IMR-90 (cell line): ENCODE data around the gene IGFBP1. TPM values are rescaled to one million over a fixed set of nuclear protein-coding genes. Genes with fewer than 3 reads are reported as not detected.
A peak's percentile ranks its signal among the peaks of the same experiment; 100 is the strongest.

ENCODE experiments used
- ATAC-seq: fragments of 200-7000 bp; cut with Tn5 transposase; 2 replicates; pipeline ENCODE4 v1.9.1; 2020; ENCODE audit warnings: low read depth, mild to moderate bottlenecking, moderate library complexity
- BruUV-seq: library from RNA; stranded (reverse); fragments of 400-500 nt; replicated peaks from 2 replicates; lab custom pipeline; 2021; lab: Mats Ljungman, UMichigan
- CTCF ChIA-PET: fragments of 300-600 bp; formaldehyde crosslinking; extraction: SDS; loops from one replicate; lab custom pipeline; 2021; ENCODE audit warnings: antibody characterized with exemption; lab: Yijun Ruan, JAX
- POLR2A ChIA-PET: fragments of 300-600 bp; sonication (Branson Sonifier 250); formaldehyde crosslinking; loops from one replicate; lab custom pipeline; 2022; ENCODE audit warnings: antibody characterized with exemption; ENCODE audit not compliant: unreplicated experiment; lab: Charles Lee
- DNase-seq: peaks from one replicate; pipeline ENCODE4 v3.0.0; 2013
- H2AFZ ChIP-seq: replicated peaks from 2 replicates; pipeline ENCODE3; 2013; ENCODE audit warnings: low read length, mild to moderate bottlenecking; ENCODE audit not compliant: poor library complexity
- H2AK5ac ChIP-seq: 2 replicates; pipeline ENCODE4 v1.6.1; 2013; ENCODE audit warnings: low read depth, low read length, inconsistent platforms
- H2AK9ac ChIP-seq: replicated peaks from 2 replicates; pipeline ENCODE3; 2013; ENCODE audit warnings: mild to moderate bottlenecking, low read depth, low read length, moderate library complexity; ENCODE audit not compliant: poor library complexity
- H2BK120ac ChIP-seq: 2 replicates; pipeline ENCODE4 v1.6.1; 2013; ENCODE audit warnings: low read depth, low read length, inconsistent platforms
- H2BK15ac ChIP-seq: 3 replicates; pipeline ENCODE4 v1.6.1; 2013; ENCODE audit warnings: low read depth, low read length, inconsistent platforms
- H2BK20ac ChIP-seq: 2 replicates; pipeline ENCODE4 v1.6.1; 2013; ENCODE audit warnings: low read depth, mild to moderate bottlenecking, inconsistent platforms, low read length, moderate library complexity
- H2BK5ac ChIP-seq: 2 replicates; pipeline ENCODE4 v1.6.1; 2013; ENCODE audit warnings: mild to moderate bottlenecking, low read depth, low read length, inconsistent platforms; ENCODE audit not compliant: poor library complexity, severe bottlenecking
- H3K14ac ChIP-seq: replicated peaks from 2 replicates; pipeline ENCODE4 v1.6.1; 2013; ENCODE audit warnings: low read depth, low read length, inconsistent platforms
- H3K18ac ChIP-seq: 2 replicates; pipeline ENCODE4 v1.6.1; 2013; ENCODE audit warnings: low read depth, low read length, control low read depth
- H3K23ac ChIP-seq: 2 replicates; pipeline ENCODE4 v1.6.1; 2013; ENCODE audit warnings: low read depth, low read length, inconsistent platforms
- H3K27ac ChIP-seq: 2 replicates; pipeline ENCODE4 v1.5.1; 2013; ENCODE audit warnings: mild to moderate bottlenecking, control low read depth, low read length; ENCODE audit not compliant: insufficient read depth
- H3K27me3 ChIP-seq: 2 replicates; pipeline ENCODE4 v1.6.1; 2013; ENCODE audit warnings: low read length; ENCODE audit not compliant: control insufficient read depth, insufficient read depth
- H3K36me3 ChIP-seq: 2 replicates; pipeline ENCODE4 v1.6.1; 2013; ENCODE audit warnings: low read length, mixed read lengths; ENCODE audit not compliant: control insufficient read depth, insufficient read depth
- H3K4ac ChIP-seq: 2 replicates; pipeline ENCODE4 v1.6.1; 2013; ENCODE audit warnings: low read depth, low read length, inconsistent platforms
- H3K4me1 ChIP-seq: 2 replicates; pipeline ENCODE4 v1.6.1; 2013; ENCODE audit warnings: low read length, mixed read lengths; ENCODE audit not compliant: control insufficient read depth, insufficient read depth
- H3K4me2 ChIP-seq: 2 replicates; pipeline ENCODE4 v1.6.1; 2013; ENCODE audit warnings: low read depth, mild to moderate bottlenecking, control low read depth, low read length, moderate library complexity
- H3K4me3 ChIP-seq: 2 replicates; pipeline ENCODE4 v1.5.1; 2013; ENCODE audit warnings: low read depth, mild to moderate bottlenecking, control low read depth, low read length, moderate library complexity; ENCODE audit not compliant: insufficient read depth
- H3K56ac ChIP-seq: 2 replicates; pipeline ENCODE4 v1.6.1; 2013; ENCODE audit warnings: low read length, inconsistent platforms; ENCODE audit not compliant: insufficient read depth; ENCODE audit errors: extremely low read depth
- H3K79me1 ChIP-seq, 2 experiments: 2 replicates each; pipeline ENCODE4 v1.6.1; 2013; ENCODE audit warnings: low read length in 2 of 2, inconsistent platforms in 1 of 2, low read depth in 1 of 2
- H3K9ac ChIP-seq: 2 replicates; pipeline ENCODE4 v1.6.1; 2013; ENCODE audit warnings: low read depth, low read length, control low read depth
- H3K9me1 ChIP-seq: 2 replicates; pipeline ENCODE4 v1.6.1; 2013; ENCODE audit warnings: low read length, inconsistent platforms; ENCODE audit not compliant: insufficient read depth
- H3K9me3 ChIP-seq: 2 replicates; pipeline ENCODE4 v1.6.1; 2013; ENCODE audit warnings: low read length; ENCODE audit not compliant: control insufficient read depth, insufficient read depth
- H4K20me1 ChIP-seq: 2 replicates; pipeline ENCODE4 v1.6.1; 2013; ENCODE audit warnings: low read length, inconsistent platforms; ENCODE audit not compliant: insufficient read depth
- H4K5ac ChIP-seq: 2 replicates; pipeline ENCODE4 v1.6.1; 2013; ENCODE audit warnings: mild to moderate bottlenecking, low read depth, low read length, control low read depth
- H4K8ac ChIP-seq, 2 experiments: 2 replicates each; pipeline ENCODE4 v1.6.1; 2013; ENCODE audit warnings: low read depth in 2 of 2, low read length in 2 of 2, control low read depth in 1 of 2, inconsistent platforms in 1 of 2
- H4K91ac ChIP-seq: 2 replicates; pipeline ENCODE4 v1.6.1; 2013; ENCODE audit warnings: low read depth, low read length, inconsistent platforms; ENCODE audit not compliant: insufficient read depth
- BHLHE40 ChIP-seq: fragments of 150-350 bp; IDR thresholded peaks from 2 replicates; pipeline ENCODE4 v1.6.1; 2016; ENCODE audit warnings: mild to moderate bottlenecking, low read depth, low read length
- CEBPB ChIP-seq: IDR thresholded peaks from 2 replicates; pipeline ENCODE4 v1.6.1; 2012; ENCODE audit warnings: low read depth, low read length, improper control_type of control experiment
- CHD1 ChIP-seq: IDR thresholded peaks from 2 replicates; pipeline ENCODE4 v1.6.1; 2012; ENCODE audit warnings: low read depth, low read length, improper control_type of control experiment
- CTCF ChIP-seq: conservative IDR thresholded peaks from 2 replicates; pipeline ENCODE4 v1.5.1; 2012; ENCODE audit warnings: mild to moderate bottlenecking, low read depth, low read length, improper control_type of control experiment
- ELK1 ChIP-seq: fragments of 150-350 bp; IDR thresholded peaks from 2 replicates; pipeline ENCODE4 v1.6.1; 2016; ENCODE audit warnings: low read depth, mild to moderate bottlenecking, low read length, moderate library complexity, borderline replicate concordance
- FOS ChIP-seq: fragments of 150-350 bp; IDR thresholded peaks from 2 replicates; pipeline ENCODE4 v1.6.1; 2016; ENCODE audit warnings: low read depth, low read length
- MAFK ChIP-seq: IDR thresholded peaks from 2 replicates; pipeline ENCODE4 v1.6.1; 2012; ENCODE audit warnings: low read depth, low read length, improper control_type of control experiment
- MAZ ChIP-seq: IDR thresholded peaks from 2 replicates; pipeline ENCODE4 v1.6.1; 2012; ENCODE audit warnings: low read depth, mild to moderate bottlenecking, low read length, improper control_type of control experiment, moderate library complexity, borderline replicate concordance
- MXI1 ChIP-seq: IDR thresholded peaks from 2 replicates; pipeline ENCODE4 v1.6.1; 2012; ENCODE audit warnings: low read depth, mild to moderate bottlenecking, low read length, moderate library complexity, borderline replicate concordance
- NFE2L2 ChIP-seq: fragments of 150-350 bp; IDR thresholded peaks from 2 replicates; pipeline ENCODE4 v1.6.1; 2016; ENCODE audit warnings: low read depth, mild to moderate bottlenecking, low read length
- POLR2A ChIP-seq: IDR thresholded peaks from 2 replicates; pipeline ENCODE4 v1.6.1; 2012; ENCODE audit warnings: mild to moderate bottlenecking, low read depth, low read length
- RAD21 ChIP-seq: IDR thresholded peaks from 2 replicates; pipeline ENCODE4 v1.6.1; 2012; ENCODE audit warnings: low read length, improper control_type of control experiment
- RCOR1 ChIP-seq: IDR thresholded peaks from 2 replicates; pipeline ENCODE4 v1.6.1; 2012; ENCODE audit warnings: mild to moderate bottlenecking, low read length, improper control_type of control experiment; ENCODE audit not compliant: insufficient replicate concordance
- RFX5 ChIP-seq: IDR thresholded peaks from 2 replicates; pipeline ENCODE4 v1.8.0; 2012; ENCODE audit warnings: low read depth, mild to moderate bottlenecking, low read length, moderate library complexity
- SMC3 ChIP-seq: fragments of 150-350 bp; IDR thresholded peaks from 2 replicates; pipeline ENCODE4 v1.6.1; 2016; ENCODE audit warnings: low read depth, mild to moderate bottlenecking, antibody characterized with exemption, low read length, moderate library complexity
- USF2 ChIP-seq: fragments of 150-350 bp; IDR thresholded peaks from 2 replicates; pipeline ENCODE4 v1.6.1; 2017; ENCODE audit warnings: mild to moderate bottlenecking, antibody characterized with exemption, low read length, low read depth
- WGBS, 2 experiments: methylation state at CpG; one replicate each; pipeline versions ENCODE4 v1.1.5 to v1.1.7; 2013; ENCODE audit warnings: missing lambda C conversion rate in 2 of 2; ENCODE audit not compliant: insufficient read length in 1 of 2; ENCODE audit errors: extremely low coverage in 2 of 2; 5-methylcytosine and 5-hydroxymethylcytosine counted together
- dilution Hi-C: fragments of 300-500 bp; cut with HindIII; formaldehyde crosslinking; loops from one replicate; pipeline ENCODE4 v1.14.3; 2018; ENCODE audit warnings: low sequenced_read_pairs; ENCODE audit not compliant: unreplicated experiment
- in situ Hi-C: fragments of 300-500 bp; cut with MboI; formaldehyde crosslinking; loops from 3 replicates; pipeline ENCODE4 v1.14.3; 2019; ENCODE audit warnings: low sequenced_read_pairs, inconsistent platforms, mixed read lengths
- intact Hi-C: fragments of 100-400 bp; cut with micrococcal nuclease; formaldehyde crosslinking; loops from 2 replicates; pipeline ENCODE4 v1.10.0; 2022
- polyA plus RNA-seq, 3 experiments: library from polyadenylated mRNA; depleted of rRNA; stranded (reverse); fragments of >200 nt; gene quantifications; 2 replicates each; pipeline ENCODE4 v1.2.3, GENCODE V29; 2012; ENCODE audit warnings: low replicate concordance in 1 of 3
- total RNA-seq: library from RNA; depleted of rRNA; stranded (reverse); fragments of >200 nt; gene quantifications from 2 replicates; pipeline ENCODE4 v1.2.3, GENCODE V29; 2012

The IGFBP1 gene
- total and polyA plus RNA-seq, 2 of the 4 experiments (the other 2 are of a cell fraction), result not detected

- Histone ChIP-seq H2BK5ac (peak overlapping the region; percentile 5), H3K27me3 (no peaks in the 10 kb centered on the region), H3K27ac (no peak overlapping the region), H3K4me2 (no peak overlapping the region), H3K9ac (no peak overlapping the region), H2BK15ac (no peak overlapping the region), H4K8ac (no peak overlapping the region), H3K18ac (no peak overlapping the region), H3K4me1 (peaks cover 7% of the 10 kb centered on the region), H2AK5ac (no peak overlapping the region), H2BK20ac (no peak overlapping the region), H4K91ac (no peak overlapping the region), H2AFZ (no peak overlapping the region), H3K79me1 (peaks cover 12 to 19% of the 10 kb centered on the region in 2 experiments; a peak in 3 of 4 replicates), H2BK120ac (no peak overlapping the region), H3K23ac (no peak overlapping the region), H2AK9ac (no peak overlapping the region), H3K9me3 (no peaks in the 10 kb centered on the region), H3K36me3 (peaks cover 36% of the 10 kb centered on the region), H4K5ac (no peak overlapping the region), H3K4me3 (no peak overlapping the region), H3K9me1 (peaks cover 14% of the 10 kb centered on the region), H3K4ac (no peak overlapping the region), H3K56ac (no peak overlapping the region), H3K14ac (no peak overlapping the region), H4K20me1 (peaks cover 23% of the 10 kb centered on the region)
- no CpG with 5 or more reads among the region's 12 CpGs for WGBS, 2 experiments
- ChIA-PET POLR2A (no interaction called here), CTCF (no interaction called here)
- TF ChIP-seq USF2 (no peak), BHLHE40 (no peak), ELK1 (no peak), NFE2L2 (no peak), RCOR1 (no peak), CHD1 (no peak), MXI1 (no peak), SMC3 (no peak), MAZ (no peak), MAFK (no peak), CTCF (no peak), POLR2A (no peak), RAD21 (no peak), FOS (no peak), RFX5 (no peak), CEBPB (no peak)
- dilution Hi-C loops, result no loop called here
- no peak for DNase-seq
- ATAC-seq, result no peak
- intact Hi-C loops, result no loop called here
- BruUV-seq, result no TSS peak
- in situ Hi-C loops, result loop anchor here (5.0 to 25.0 kb wide), 2 partner anchors 1022 to 1267 kb away; no protein-coding TSS in a partner anchor
Measured at GRCh38 chr7:45914911-45915310, 26.6 kb downstream of the IGFBP1 start.
